SK-N-SH (cell line): Measurements from ENCODE around the gene PIK3R2. TPM values are rescaled to one million over a fixed set of nuclear protein-coding genes. Genes with fewer than 3 reads are reported as not detected.

ENCODE experiments used
- CTCF ChIA-PET: fragments of 300-600, 350-600 bp; formaldehyde crosslinking; extraction: SDS; loops from one replicate; lab custom pipeline; 2021; lab: Yijun Ruan, JAX
- POLR2A ChIA-PET: fragments of 350-600 bp; sonication (Branson Sonifier 250); formaldehyde crosslinking; extraction: SDS; loops from one replicate; lab custom pipeline; 2020; ENCODE audit warnings: antibody characterized with exemption, inconsistent platforms; lab: Yijun Ruan, JAX
- DNase-seq: peaks from one replicate; pipeline ENCODE4 v3.0.0; 2012
- H2AFZ ChIP-seq: fragments of 200-600 bp; sonication (generic); 2 replicates; pipeline ENCODE4 v1.8.1; 2016; ENCODE audit warnings: antibody characterized with exemption, mild to moderate bottlenecking, low read depth
- H3F3A ChIP-seq: fragments of 200-600 bp; sonication (generic); replicated peaks from 2 replicates; pipeline ENCODE3; 2016; ENCODE audit warnings: antibody characterized with exemption, mild to moderate bottlenecking; ENCODE audit not compliant: insufficient read depth
- H3K27ac ChIP-seq, 2 experiments: fragments of 200-500 bp in 1 of 2; fragments of 200-600 bp in 1 of 2; sonication (Bioruptor generic) in 1 of 2; sonication (generic), shearing (Covaris generic) in 1 of 2; 2 replicates each; pipeline versions ENCODE4 v1.5.1 to v1.6.1; 2014 to 2016; ENCODE audit warnings: low read depth in 2 of 2, inconsistent platforms in 1 of 2, low read length in 1 of 2, mild to moderate bottlenecking in 1 of 2, mixed read lengths in 1 of 2
- H3K27me3 ChIP-seq: fragments of 200-600 bp; sonication (generic), shearing (Covaris generic); 2 replicates; pipeline ENCODE4 v1.6.1; 2016; ENCODE audit warnings: mixed run types; ENCODE audit not compliant: insufficient read depth
- H3K36me3 ChIP-seq, 2 experiments: fragments of 200-500 bp in 1 of 2; fragments of 200-600 bp in 1 of 2; sonication (Bioruptor generic) in 1 of 2; sonication (generic) in 1 of 2; replicated peaks in 1 of 2; 2 replicates each; pipeline versions ENCODE3 to v1.5.1; 2014 to 2016; ENCODE audit warnings: low read length in 1 of 2, mild to moderate bottlenecking in 1 of 2; ENCODE audit not compliant: insufficient read depth in 2 of 2, control insufficient read depth in 1 of 2
- H3K4me1 ChIP-seq, 2 experiments: fragments of 200-500 bp in 1 of 2; fragments of 200-600 bp in 1 of 2; sonication (Bioruptor generic) in 1 of 2; sonication (generic), shearing (Covaris generic) in 1 of 2; 2 replicates each; pipeline versions ENCODE4 v1.5.1 to v1.6.1; 2014 to 2016; ENCODE audit warnings: low read depth in 1 of 2, low read length in 1 of 2, mixed run types in 1 of 2; ENCODE audit not compliant: insufficient read depth in 2 of 2, control insufficient read depth in 1 of 2
- H3K4me2 ChIP-seq: fragments of 200-600 bp; sonication (generic), shearing (Covaris generic); 2 replicates; pipeline ENCODE4 v1.6.1; 2017; ENCODE audit warnings: mixed run types
- H3K4me3 ChIP-seq, 2 experiments: fragments of 200-500 bp in 1 of 2; fragments of 200-600 bp in 1 of 2; sonication (Bioruptor generic) in 1 of 2; sonication (generic), shearing (Covaris generic) in 1 of 2; 2 replicates each; pipeline versions ENCODE4 v1.5.1 to v1.8.1; 2014 to 2016; ENCODE audit warnings: low read depth in 2 of 2, inconsistent platforms in 1 of 2, low read length in 1 of 2, mild to moderate bottlenecking in 1 of 2, mixed read lengths in 1 of 2, moderate library complexity in 1 of 2
- H3K79me2 ChIP-seq: fragments of 200-600 bp; sonication (generic); 2 replicates; pipeline ENCODE4 v1.8.1; 2017; ENCODE audit warnings: mild to moderate bottlenecking; ENCODE audit not compliant: insufficient read depth
- H3K9ac ChIP-seq: fragments of 200-600 bp; sonication (generic); 2 replicates; pipeline ENCODE4 v1.6.1; 2017; ENCODE audit warnings: mixed run types
- H3K9me2 ChIP-seq: fragments of 200-600 bp; sonication (generic); 2 replicates; pipeline ENCODE4 v1.6.1; 2017; ENCODE audit warnings: mixed run types
- H3K9me3 ChIP-seq: fragments of 200-600 bp; sonication (generic); 2 replicates; pipeline ENCODE4 v1.6.1; 2017; ENCODE audit warnings: mixed run types, mild to moderate bottlenecking, moderate library complexity
- H4K20me1 ChIP-seq: fragments of 200-600 bp; sonication (generic); 2 replicates; pipeline ENCODE4 v1.6.1; 2017; ENCODE audit warnings: mild to moderate bottlenecking, mixed run types; ENCODE audit not compliant: insufficient read depth
- CTCF ChIP-seq: fragments of 200-600 bp; sonication (generic); IDR thresholded peaks from 2 replicates; pipeline ENCODE4 v1.6.1; 2017; ENCODE audit warnings: antibody characterized with exemption, mild to moderate bottlenecking, moderate library complexity
- ELF1 ChIP-seq: IDR thresholded peaks from 2 replicates; pipeline ENCODE4 v1.4.0; 2012
- EZH2phosphoT487 ChIP-seq: fragments of 200-600 bp; sonication (generic); IDR thresholded peaks from 2 replicates; pipeline ENCODE4 v1.6.1; 2017; ENCODE audit warnings: low read depth, mixed run types, mild to moderate bottlenecking, antibody characterized with exemption, moderate library complexity, borderline replicate concordance
- FOSL2 ChIP-seq: IDR thresholded peaks from 2 replicates; pipeline ENCODE4 v1.4.0; 2012; ENCODE audit warnings: low read depth, mild to moderate bottlenecking, moderate library complexity, borderline replicate concordance
- FOXM1 ChIP-seq: IDR thresholded peaks from 2 replicates; pipeline ENCODE4 v1.4.0; 2012; ENCODE audit warnings: low read depth, mild to moderate bottlenecking
- JUND ChIP-seq: IDR thresholded peaks from 2 replicates; pipeline ENCODE4 v1.4.0; 2012
- MEF2A ChIP-seq: IDR thresholded peaks from 2 replicates; pipeline ENCODE4 v1.4.0; 2012; ENCODE audit warnings: low read depth, borderline replicate concordance
- MXI1 ChIP-seq: IDR thresholded peaks from 2 replicates; pipeline ENCODE4 v1.6.1; 2012; ENCODE audit warnings: mild to moderate bottlenecking, low read depth, low read length, improper control_type of control experiment
- NFIC ChIP-seq: IDR thresholded peaks from 2 replicates; pipeline ENCODE4 v1.4.0; 2012; ENCODE audit warnings: borderline replicate concordance
- NRF1 ChIP-seq: IDR thresholded peaks from 2 replicates; pipeline ENCODE4 v1.6.1; 2012; ENCODE audit warnings: low read depth, mild to moderate bottlenecking, low read length
- POLR2AphosphoS5 ChIP-seq: IDR thresholded peaks from 2 replicates; pipeline ENCODE4 v1.6.1; 2012; ENCODE audit warnings: low read depth, low read length
- RAD21 ChIP-seq: IDR thresholded peaks from 2 replicates; pipeline ENCODE4 v1.6.1; 2012; ENCODE audit warnings: mild to moderate bottlenecking, low read length
- REST ChIP-seq: IDR thresholded peaks from 2 replicates; pipeline ENCODE4 v1.6.1; 2012; ENCODE audit warnings: mild to moderate bottlenecking, low read depth, low read length, moderate library complexity
- TAF1 ChIP-seq: IDR thresholded peaks from 2 replicates; pipeline ENCODE4 v1.6.1; 2012; ENCODE audit warnings: low read depth, mild to moderate bottlenecking, low read length, moderate library complexity, borderline replicate concordance
- TEAD4 ChIP-seq: IDR thresholded peaks from 2 replicates; pipeline ENCODE4 v1.4.0; 2012; ENCODE audit warnings: mild to moderate bottlenecking, borderline replicate concordance; ENCODE audit not compliant: insufficient read depth
- USF1 ChIP-seq: IDR thresholded peaks from 2 replicates; pipeline ENCODE4 v1.4.0; 2012; ENCODE audit warnings: low read depth, borderline replicate concordance
- YY1 ChIP-seq: IDR thresholded peaks from 2 replicates; pipeline ENCODE4 v1.4.0; 2012; ENCODE audit warnings: low read depth, mild to moderate bottlenecking
- WGBS: methylation state at CpG from one replicate; pipeline ENCODE4 v1.1.6; 2017; ENCODE audit warnings: low lambda C conversion rate; 5-methylcytosine and 5-hydroxymethylcytosine counted together
- polyA plus RNA-seq, 3 experiments: library from polyadenylated mRNA; depleted of rRNA; stranded (reverse); fragments of >200 nt; gene quantifications; 2 replicates each; pipeline ENCODE4 v1.2.3, GENCODE V29; 2012

PIK3R2 gene
- polyA plus RNA-seq, 1 of the 3 experiments (the other 2 are of a cell fraction), result 36.6 TPM

GRCh38 chr19:18216789-18217188, 63.8 kb downstream of the PIK3R2 start:
- Histone ChIP-seq H3F3A (no peaks in the 10 kb centered on the region), H3K9me2 (no peaks in the 10 kb centered on the region)
- TF ChIP-seq MXI1 (no peak), NRF1 (no peak), POLR2AphosphoS5 (no peak), EZH2phosphoT487 (no peak), RAD21 (no peak), FOXM1 (no peak), YY1 (no peak), CTCF (no peak), ELF1 (no peak), TEAD4 (no peak), REST (no peak), MEF2A (no peak), TAF1 (no peak), JUND (no peak), USF1 (no peak), NFIC (no peak), FOSL2 (no peak)
- TF ChIP-seq, all 33 proteins: peak for 0
- no peak for DNase-seq
- Histone ChIP-seq H4K20me1 (no peaks in the 10 kb centered on the region), H3K36me3 (no peaks in the 10 kb centered on the region), H3K27ac (no peak overlapping the region), H3K4me3 (no peak overlapping the region), H3K79me2 (no peaks in the 10 kb centered on the region), H3K27me3 (no peaks in the 10 kb centered on the region), H2AFZ (no peak overlapping the region), H3K9me3 (no peaks in the 10 kb centered on the region), H3K4me2 (no peak overlapping the region), H3K9ac (no peak overlapping the region), H3K4me1 (no peaks in the 10 kb centered on the region)
- POLR2A ChIA-PET, result no interaction called here
- CTCF ChIA-PET, result interaction anchor here (0.8 to 2.7 kb wide), 4 partner anchors 8 to 63 kb away, joined by 3 to 8 read pairs (median 4); no protein-coding TSS in a partner anchor
- 79% methylated on average over 6 of the region's 8 CpGs for WGBS
